Measurements from ENCODE around the gene SOHLH1. TPM values are rescaled to one million over a fixed set of nuclear protein-coding genes. Genes with fewer than 3 reads are reported as not detected.

SOHLH1 gene
- polyA plus RNA-seq, 1 experiment = not detected

DNA sequence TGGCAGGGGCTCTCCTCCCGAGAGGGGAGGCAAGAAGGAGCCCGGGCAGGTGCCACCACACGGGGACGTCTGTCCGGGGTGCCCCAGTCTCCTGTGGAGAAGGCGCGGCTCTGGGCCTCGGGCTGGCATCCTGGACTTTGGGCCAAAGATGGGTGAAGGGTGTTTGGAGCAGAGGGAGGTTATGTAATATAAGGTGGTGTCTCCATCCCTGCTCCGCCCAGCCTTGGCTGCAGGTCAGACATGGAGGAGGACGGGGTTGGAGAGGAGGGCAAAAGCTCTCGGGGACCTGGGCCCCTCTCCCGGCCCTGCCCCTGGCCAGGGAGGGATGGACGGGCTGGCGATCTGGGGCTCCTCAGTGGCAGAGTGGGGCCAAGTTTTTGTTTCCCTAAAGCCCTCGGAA lies 1.2 kb upstream of the SOHLH1 start:
- H3K27me3 ChIP-seq (ENCODE audit: control insufficient read depth, insufficient read depth, low read length) = peaks cover 10% of the 10 kb centered on the region
- ChIA-PET POLR2A (no interaction called here), CTCF (no interaction called here)
- DNase-seq (ENCODE audit: low read depth, low spot score) = no peak
- TF ChIP-seq, protein P1, sequence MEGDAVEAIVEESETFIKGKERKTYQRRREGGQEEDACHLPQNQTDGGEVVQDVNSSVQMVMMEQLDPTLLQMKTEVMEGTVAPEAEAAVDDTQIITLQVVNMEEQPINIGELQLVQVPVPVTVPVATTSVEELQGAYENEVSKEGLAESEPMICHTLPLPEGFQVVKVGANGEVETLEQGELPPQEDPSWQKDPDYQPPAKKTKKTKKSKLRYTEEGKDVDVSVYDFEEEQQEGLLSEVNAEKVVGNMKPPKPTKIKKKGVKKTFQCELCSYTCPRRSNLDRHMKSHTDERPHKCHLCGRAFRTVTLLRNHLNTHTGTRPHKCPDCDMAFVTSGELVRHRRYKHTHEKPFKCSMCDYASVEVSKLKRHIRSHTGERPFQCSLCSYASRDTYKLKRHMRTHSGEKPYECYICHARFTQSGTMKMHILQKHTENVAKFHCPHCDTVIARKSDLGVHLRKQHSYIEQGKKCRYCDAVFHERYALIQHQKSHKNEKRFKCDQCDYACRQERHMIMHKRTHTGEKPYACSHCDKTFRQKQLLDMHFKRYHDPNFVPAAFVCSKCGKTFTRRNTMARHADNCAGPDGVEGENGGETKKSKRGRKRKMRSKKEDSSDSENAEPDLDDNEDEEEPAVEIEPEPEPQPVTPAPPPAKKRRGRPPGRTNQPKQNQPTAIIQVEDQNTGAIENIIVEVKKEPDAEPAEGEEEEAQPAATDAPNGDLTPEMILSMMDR (IDR thresholded peaks at IDR 0.05; ENCODE audit: low read depth, low read length) = no peak
- no peak overlapping the region for H3K4me3 ChIP-seq (ENCODE audit: low read depth, low read length)
- H3K27ac ChIP-seq (ENCODE audit: low read depth, low read length) = no peak overlapping the region
- H3K9me3 ChIP-seq (ENCODE audit: control insufficient read depth, insufficient read depth, low read length) = no peaks in the 10 kb centered on the region; the same call in 1 of the 2 replicates

DNA sequence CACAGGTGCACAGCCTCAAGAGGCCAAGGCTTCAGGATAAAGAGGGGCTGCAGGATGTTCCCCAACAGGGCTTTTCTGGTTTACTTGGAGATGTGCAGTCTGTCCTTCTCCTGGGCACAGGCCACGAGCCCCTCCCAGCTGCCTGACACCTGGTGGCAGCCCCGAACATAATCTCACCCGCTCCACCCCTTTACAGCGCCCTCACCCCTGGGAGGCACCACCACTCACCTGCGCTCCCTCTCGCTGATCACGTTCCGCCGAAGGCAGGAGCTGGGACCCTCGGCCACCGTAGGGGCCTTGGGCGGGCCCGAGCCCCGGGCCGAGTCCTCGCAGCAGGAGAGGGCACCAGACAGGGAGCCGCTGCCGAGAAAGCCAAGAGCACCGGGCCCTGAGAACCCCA lies 514 bp downstream of the SOHLH1 start:
- no peak for DNase-seq (ENCODE audit: low read depth, low spot score)
- Histone ChIP-seq H3K27ac (ENCODE audit: low read depth, low read length) (no peak overlapping the region), H3K27me3 (ENCODE audit: control insufficient read depth, insufficient read depth, low read length) (peaks cover 8% of the 10 kb centered on the region), H3K9me3 (ENCODE audit: control insufficient read depth, insufficient read depth, low read length) (no peaks in the 10 kb centered on the region; the same call in 1 of the 2 replicates), H3K4me3 (ENCODE audit: low read depth, low read length) (no peak overlapping the region)
- TF ChIP-seq, protein P1 (IDR thresholded peaks at IDR 0.05; ENCODE audit: low read depth, low read length) = no peak
- CTCF ChIA-PET = interaction anchor here (0.6 kb wide), 1 partner anchor 59 kb away, joined by 4 read pairs; the partner anchor contains the start of gene GLT6D1
- POLR2A ChIA-PET = no interaction called here

DNA sequence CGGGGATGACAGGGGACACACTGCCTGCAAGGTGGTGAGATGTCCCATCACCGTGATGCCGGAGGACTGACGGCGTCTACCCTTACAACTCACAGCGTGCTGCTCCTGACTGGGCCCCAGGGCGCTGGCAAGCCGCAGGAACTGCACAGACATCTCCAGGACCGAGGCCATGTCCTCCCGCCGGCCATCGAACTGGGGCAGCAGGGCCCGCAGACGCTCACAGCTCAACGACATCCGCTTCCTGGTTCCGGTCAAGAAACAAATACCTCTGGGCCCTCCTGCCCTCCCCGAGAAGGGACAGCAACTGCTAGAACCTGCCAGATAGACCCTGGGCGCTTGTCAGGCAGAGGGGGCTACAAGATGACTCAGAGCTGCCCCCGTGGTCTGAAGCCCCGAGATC lies 1.0 kb downstream of the SOHLH1 start:
- DNase-seq (ENCODE audit: low read depth, low spot score) = no peak
- POLR2A ChIA-PET = no interaction called here
- Histone ChIP-seq H3K4me3 (ENCODE audit: low read depth, low read length) (no peak overlapping the region), H3K9me3 (ENCODE audit: control insufficient read depth, insufficient read depth, low read length) (no peaks in the 10 kb centered on the region; the same call in 1 of the 2 replicates), H3K27ac (ENCODE audit: low read depth, low read length) (no peak overlapping the region), H3K27me3 (ENCODE audit: control insufficient read depth, insufficient read depth, low read length) (peaks cover 7% of the 10 kb centered on the region)
- TF ChIP-seq, protein P1 (IDR thresholded peaks at IDR 0.05; ENCODE audit: low read depth, low read length) = no peak
- CTCF ChIA-PET = interaction anchor here (0.6 kb wide), 1 partner anchor 59 kb away, joined by 4 read pairs; the partner anchor contains the start of gene GLT6D1

DNA sequence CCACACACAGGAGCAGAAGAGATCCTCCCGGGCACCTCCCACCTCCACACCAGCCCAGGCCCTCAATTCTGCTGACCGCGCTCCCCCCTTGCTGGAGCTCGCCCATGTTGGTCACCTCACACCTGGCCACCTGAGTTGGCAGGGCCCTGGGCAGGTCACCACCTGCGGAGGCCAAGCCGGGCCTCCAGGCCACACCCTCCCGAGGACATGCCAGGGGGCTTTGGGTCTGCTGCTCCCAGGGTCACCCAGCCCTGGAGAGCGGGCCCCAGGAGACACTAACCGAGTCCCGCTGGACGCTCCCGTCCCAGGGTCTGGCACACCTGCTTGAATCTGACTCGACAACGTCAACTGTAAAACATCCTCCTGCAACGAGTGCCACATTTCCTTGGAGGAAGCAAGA lies 2.1 kb downstream of the SOHLH1 start:
- DNase-seq (ENCODE audit: low read depth, low spot score) = no peak
- Histone ChIP-seq H3K27ac (ENCODE audit: low read depth, low read length) (no peak overlapping the region), H3K9me3 (ENCODE audit: control insufficient read depth, insufficient read depth, low read length) (no peaks in the 10 kb centered on the region; the same call in 1 of the 2 replicates), H3K27me3 (ENCODE audit: control insufficient read depth, insufficient read depth, low read length) (peaks cover 3% of the 10 kb centered on the region), H3K4me3 (ENCODE audit: low read depth, low read length) (no peak overlapping the region)
- POLR2A ChIA-PET = no interaction called here
- CTCF ChIA-PET = no interaction called here
- TF ChIP-seq, protein P1 (IDR thresholded peaks at IDR 0.05; ENCODE audit: low read depth, low read length) = no peak

DNA sequence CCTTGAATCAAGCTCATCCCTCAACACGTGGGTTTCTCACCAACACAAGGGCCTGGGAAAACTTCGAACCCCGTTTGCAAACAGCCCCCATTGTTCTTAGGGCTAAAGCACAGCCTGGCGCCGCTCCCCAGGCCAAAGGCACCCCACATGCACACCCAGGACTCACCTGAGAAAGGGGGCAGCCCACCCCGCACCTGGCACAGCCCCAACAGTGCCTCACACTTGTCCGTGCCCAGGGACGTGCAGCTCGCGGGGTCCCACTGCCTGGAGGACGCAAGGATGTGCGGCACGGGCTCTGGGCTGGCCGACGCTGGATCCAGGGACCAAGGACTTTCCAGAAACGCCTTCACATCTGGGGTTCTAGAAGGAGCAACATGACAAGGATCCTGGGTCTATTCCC lies 2.8 kb downstream of the SOHLH1 start:
- Histone ChIP-seq H3K27ac (ENCODE audit: low read depth, low read length) (no peak overlapping the region), H3K27me3 (ENCODE audit: control insufficient read depth, insufficient read depth, low read length) (peaks cover 3% of the 10 kb centered on the region), H3K4me3 (ENCODE audit: low read depth, low read length) (no peak overlapping the region), H3K9me3 (ENCODE audit: control insufficient read depth, insufficient read depth, low read length) (no peaks in the 10 kb centered on the region; the same call in 1 of the 2 replicates)
- TF ChIP-seq, protein P1 (IDR thresholded peaks at IDR 0.05; ENCODE audit: low read depth, low read length) = no peak
- no peak for DNase-seq (ENCODE audit: low read depth, low spot score)
- CTCF ChIA-PET = no interaction called here
- POLR2A ChIA-PET = no interaction called here
